WTC11 (cell line): Measurements from ENCODE around the gene GPR26.

Experiments
- CBFB ChIP-seq: sonication (generic); formaldehyde crosslinking; IDR thresholded peaks from 2 replicates; pipeline ENCODE4 v1.8.1; 2022; ENCODE audit warnings: mild to moderate bottlenecking, low read depth, missing genetic modification reagents
- CREB1 ChIP-seq: sonication (generic); formaldehyde crosslinking; IDR thresholded peaks from 2 replicates; pipeline ENCODE4 v1.8.0; 2023; ENCODE audit warnings: mild to moderate bottlenecking, missing genetic modification reagents
- CTCF ChIP-seq: fragments of 200-600 bp; IDR thresholded peaks from 2 replicates; pipeline ENCODE4 v1.8.0; 2022; ENCODE audit warnings: antibody characterized with exemption
- E2F1 ChIP-seq: sonication (generic); formaldehyde crosslinking; IDR thresholded peaks from 2 replicates; pipeline ENCODE4 v1.8.0; 2022; ENCODE audit warnings: mild to moderate bottlenecking, missing genetic modification reagents
- E2F4 ChIP-seq: sonication (generic); formaldehyde crosslinking; IDR thresholded peaks from 2 replicates; pipeline ENCODE4 v1.8.1; 2022; ENCODE audit warnings: low read depth, mild to moderate bottlenecking, moderate library complexity, missing genetic modification reagents, borderline replicate concordance
- ZBTB21 ChIP-seq: sonication (generic); formaldehyde crosslinking; IDR thresholded peaks from 2 replicates; pipeline ENCODE4 v1.8.1; 2023; ENCODE audit warnings: mild to moderate bottlenecking, missing genetic modification reagents, borderline replicate concordance
- ZNF138 ChIP-seq: sonication (generic); formaldehyde crosslinking; conservative IDR thresholded peaks from 2 replicates; pipeline ENCODE4 v1.8.1; 2022; ENCODE audit warnings: mild to moderate bottlenecking, moderate library complexity, missing genetic modification reagents
- ZNF232 ChIP-seq: sonication (generic); formaldehyde crosslinking; IDR thresholded peaks from 2 replicates; pipeline ENCODE4 v1.8.0; 2022; ENCODE audit warnings: mild to moderate bottlenecking, missing genetic modification reagents
- ZNF281 ChIP-seq: sonication (generic); formaldehyde crosslinking; IDR thresholded peaks from 2 replicates; pipeline ENCODE4 v1.8.0; 2023; ENCODE audit warnings: mild to moderate bottlenecking, missing genetic modification reagents

- TF ChIP-seq ZNF138 (no peak), CREB1 (CRISPR knock-in tag) (no peak), E2F1 (CRISPR knock-in tag) (no peak), ZNF232 (CRISPR knock-in tag) (no peak), ZNF281 (no peak), ZBTB21 (CRISPR knock-in tag) (no peak), CBFB (CRISPR knock-in tag) (no peak), E2F4 (CRISPR knock-in tag) (no peak), CTCF (no peak)
These were observed 19.1 kb downstream of the GPR26 start for GRCh38 chr10:123685260-123685659.
